DND-41 (cell line): ENCODE measurements around the gene GAS2L2.

Experiments
- CTCF ChIP-seq: IDR thresholded peaks from 2 replicates; pipeline ENCODE4 v1.5.1; 2012; ENCODE audit warnings: borderline replicate concordance, low read length, moderate library complexity, mild to moderate bottlenecking; ENCODE audit not compliant: poor library complexity, severe bottlenecking; ENCODE audit errors: extremely low read depth
- EZH2 ChIP-seq: IDR thresholded peaks from 3 replicates; pipeline ENCODE4 v1.6.1; 2012; ENCODE audit warnings: borderline replicate concordance, low read depth, mild to moderate bottlenecking, moderate library complexity, low read length, inconsistent platforms; ENCODE audit not compliant: severe bottlenecking

GRCh38 chr17:35786941-35787432 lies 33.9 kb upstream of the GAS2L2 start:
- TF ChIP-seq CTCF (no peak), EZH2 (no peak)
